NCI-H82 (cell line): ENCODE measurements around the gene DNAH7.
A peak's percentile ranks its signal among the peaks of the same experiment; 100 is the strongest.

ENCODE experiments used
- DNase-seq: peaks from one replicate; lab custom pipeline; 2025; lab: John Stamatoyannopoulos, UW

DNAH7 gene

GRCh38 chr2:196077821-196078220 is 9.2 kb upstream of the DNAH7 start:
- DNase-seq: no peak

GRCh38 chr2:196076778-196077568 is 8.3 kb upstream of the DNAH7 start:
- DNase-seq: no peak

- no peak for DNase-seq
Measured at GRCh38 chr2:196075196-196075595, 6.6 kb upstream of the DNAH7 start.

GRCh38 chr2:196074631-196075030 is 6.0 kb upstream of the DNAH7 start:
- DNase-seq: no peak

- peak; percentile 19 for DNase-seq
Measured at GRCh38 chr2:196073521-196073920, 4.9 kb upstream of the DNAH7 start.

GRCh38 chr2:196067088-196067382 is 1.6 kb downstream of the DNAH7 start:
- no peak for DNase-seq

GRCh38 chr2:196066291-196067087 is 2.1 kb downstream of the DNAH7 start:
- DNase-seq: peak; percentile 68

- DNase-seq: no peak
Measured at GRCh38 chr2:196063773-196064172, 4.9 kb downstream of the DNAH7 start.

- DNase-seq: no peak
Measured at GRCh38 chr2:196059491-196059960, 9.1 kb downstream of the DNAH7 start.

- no peak for DNase-seq
Measured at GRCh38 chr2:196054631-196055030, 14.0 kb downstream of the DNAH7 start.

- no peak for DNase-seq
Measured at GRCh38 chr2:196046123-196046917, 22.3 kb downstream of the DNAH7 start.

- DNase-seq: no peak
Measured at GRCh38 chr2:196041786-196042185, 26.9 kb downstream of the DNAH7 start.

- DNase-seq: no peak
Measured at GRCh38 chr2:196040218-196040617, 28.4 kb downstream of the DNAH7 start.

- no peak for DNase-seq
Measured at GRCh38 chr2:196036442-196036841, 32.2 kb downstream of the DNAH7 start.

GRCh38 chr2:196018037-196018436 is 50.6 kb downstream of the DNAH7 start:
- DNase-seq: no peak

- DNase-seq: no peak
Measured at GRCh38 chr2:196012314-196012713, 56.3 kb downstream of the DNAH7 start.

- DNase-seq: no peak
Measured at GRCh38 chr2:196000551-196000950, 68.1 kb downstream of the DNAH7 start.

GRCh38 chr2:195998070-195998469 is 70.6 kb downstream of the DNAH7 start:
- DNase-seq: no peak

- DNase-seq: no peak
Measured at GRCh38 chr2:195995499-195995898, 73.1 kb downstream of the DNAH7 start.

GRCh38 chr2:195993623-195994022 is 75.0 kb downstream of the DNAH7 start:
- no peak for DNase-seq

GRCh38 chr2:195985741-195986140 is 82.9 kb downstream of the DNAH7 start:
- DNase-seq: no peak

GRCh38 chr2:195984923-195985726 is 83.5 kb downstream of the DNAH7 start:
- DNase-seq: no peak
